ENCODE results near the gene CDH8.

The CDH8 gene

GRCh38 chr16:61890386-61890785 is 145.9 kb downstream of the CDH8 start:
- H3K36me3 ChIP-seq (ENCODE audit: control insufficient read depth, low read depth, low read length) = no peaks in the 10 kb centered on the region
- no peaks in the 10 kb centered on the region for H3K27me3 ChIP-seq (ENCODE audit: control insufficient read depth, insufficient read depth, low read length)
- no peak overlapping the region for H3K27ac ChIP-seq (ENCODE audit: low read length)
- H3K9me3 ChIP-seq (ENCODE audit: control insufficient read depth, low read depth, low read length) = no peaks in the 10 kb centered on the region
- H3K9ac ChIP-seq (ENCODE audit: low read length) = no peak overlapping the region
- no peak overlapping the region for H3K4me3 ChIP-seq (ENCODE audit: low read length)
- H3K4me1 ChIP-seq (ENCODE audit: control insufficient read depth, low read depth, low read length) = no peaks in the 10 kb centered on the region

- H3K36me3 ChIP-seq (ENCODE audit: control insufficient read depth, low read depth, low read length) = no peaks in the 10 kb centered on the region
- H3K27me3 ChIP-seq (ENCODE audit: control insufficient read depth, insufficient read depth, low read length) = no peaks in the 10 kb centered on the region
- no peaks in the 10 kb centered on the region for H3K9me3 ChIP-seq (ENCODE audit: control insufficient read depth, low read depth, low read length)
- H3K9ac ChIP-seq (ENCODE audit: low read length) = no peak overlapping the region
- H3K27ac ChIP-seq (ENCODE audit: low read length) = no peak overlapping the region
- H3K4me1 ChIP-seq (ENCODE audit: control insufficient read depth, low read depth, low read length) = no peaks in the 10 kb centered on the region
- H3K4me3 ChIP-seq (ENCODE audit: low read length) = no peak overlapping the region
These were observed 148.3 kb downstream of the CDH8 start for GRCh38 chr16:61887903-61888302.

- Histone ChIP-seq H3K9me3 (ENCODE audit: control insufficient read depth, low read depth, low read length) (no peaks in the 10 kb centered on the region), H3K4me1 (ENCODE audit: control insufficient read depth, low read depth, low read length) (no peaks in the 10 kb centered on the region), H3K27me3 (ENCODE audit: control insufficient read depth, insufficient read depth, low read length) (no peaks in the 10 kb centered on the region), H3K27ac (ENCODE audit: low read length) (no peak overlapping the region), H3K9ac (ENCODE audit: low read length) (no peak overlapping the region), H3K36me3 (ENCODE audit: control insufficient read depth, low read depth, low read length) (no peaks in the 10 kb centered on the region), H3K4me3 (ENCODE audit: low read length) (no peak overlapping the region)
These were observed 150.9 kb downstream of the CDH8 start for GRCh38 chr16:61885343-61885742.

- no peak overlapping the region for H3K9ac ChIP-seq (ENCODE audit: low read length)
- no peak overlapping the region for H3K4me3 ChIP-seq (ENCODE audit: low read length)
- no peaks in the 10 kb centered on the region for H3K9me3 ChIP-seq (ENCODE audit: control insufficient read depth, low read depth, low read length)
- H3K4me1 ChIP-seq (ENCODE audit: control insufficient read depth, low read depth, low read length) = no peaks in the 10 kb centered on the region
- H3K27me3 ChIP-seq (ENCODE audit: control insufficient read depth, insufficient read depth, low read length) = no peaks in the 10 kb centered on the region
- no peak overlapping the region for H3K27ac ChIP-seq (ENCODE audit: low read length)
- H3K36me3 ChIP-seq (ENCODE audit: control insufficient read depth, low read depth, low read length) = no peaks in the 10 kb centered on the region
These were observed 156.9 kb downstream of the CDH8 start for GRCh38 chr16:61879306-61879705.

- H3K4me3 ChIP-seq (ENCODE audit: low read length) = no peak overlapping the region
- H3K27me3 ChIP-seq (ENCODE audit: control insufficient read depth, insufficient read depth, low read length) = no peaks in the 10 kb centered on the region
- peaks cover 5% of the 10 kb centered on the region for H3K4me1 ChIP-seq (ENCODE audit: control insufficient read depth, low read depth, low read length)
- no peak overlapping the region for H3K9ac ChIP-seq (ENCODE audit: low read length)
- no peak overlapping the region for H3K27ac ChIP-seq (ENCODE audit: low read length)
- no peaks in the 10 kb centered on the region for H3K9me3 ChIP-seq (ENCODE audit: control insufficient read depth, low read depth, low read length)
- no peaks in the 10 kb centered on the region for H3K36me3 ChIP-seq (ENCODE audit: control insufficient read depth, low read depth, low read length)
These were observed 158.8 kb downstream of the CDH8 start for GRCh38 chr16:61877436-61877835.

GRCh38 chr16:61872778-61873119 is 163.5 kb downstream of the CDH8 start:
- Histone ChIP-seq H3K27ac (ENCODE audit: low read length) (peak overlapping the region; percentile 3), H3K36me3 (ENCODE audit: control insufficient read depth, low read depth, low read length) (no peaks in the 10 kb centered on the region), H3K27me3 (ENCODE audit: control insufficient read depth, insufficient read depth, low read length) (no peaks in the 10 kb centered on the region), H3K4me1 (ENCODE audit: control insufficient read depth, low read depth, low read length) (peaks cover 13% of the 10 kb centered on the region), H3K9ac (ENCODE audit: low read length) (no peak overlapping the region), H3K4me3 (ENCODE audit: low read length) (peak overlapping the region; percentile 33), H3K9me3 (ENCODE audit: control insufficient read depth, low read depth, low read length) (no peaks in the 10 kb centered on the region)

- Histone ChIP-seq H3K36me3 (ENCODE audit: control insufficient read depth, low read depth, low read length) (no peaks in the 10 kb centered on the region), H3K27me3 (ENCODE audit: control insufficient read depth, insufficient read depth, low read length) (no peaks in the 10 kb centered on the region), H3K9ac (ENCODE audit: low read length) (no peak overlapping the region), H3K27ac (ENCODE audit: low read length) (peak overlapping the region; percentile 48), H3K4me3 (ENCODE audit: low read length) (peak overlapping the region; percentile 33), H3K9me3 (ENCODE audit: control insufficient read depth, low read depth, low read length) (no peaks in the 10 kb centered on the region), H3K4me1 (ENCODE audit: control insufficient read depth, low read depth, low read length) (peaks cover 18% of the 10 kb centered on the region)
These were observed 164.1 kb downstream of the CDH8 start for GRCh38 chr16:61871837-61872777.

GRCh38 chr16:61862221-61863155 is 173.8 kb downstream of the CDH8 start:
- Histone ChIP-seq H3K27me3 (ENCODE audit: control insufficient read depth, insufficient read depth, low read length) (no peaks in the 10 kb centered on the region), H3K9ac (ENCODE audit: low read length) (no peak overlapping the region), H3K4me1 (ENCODE audit: control insufficient read depth, low read depth, low read length) (peaks cover 36% of the 10 kb centered on the region), H3K36me3 (ENCODE audit: control insufficient read depth, low read depth, low read length) (no peaks in the 10 kb centered on the region), H3K4me3 (ENCODE audit: low read length) (no peak overlapping the region), H3K27ac (ENCODE audit: low read length) (no peak overlapping the region), H3K9me3 (ENCODE audit: control insufficient read depth, low read depth, low read length) (no peaks in the 10 kb centered on the region)

- Histone ChIP-seq H3K36me3 (ENCODE audit: control insufficient read depth, low read depth, low read length) (no peaks in the 10 kb centered on the region), H3K27me3 (ENCODE audit: control insufficient read depth, insufficient read depth, low read length) (no peaks in the 10 kb centered on the region), H3K27ac (ENCODE audit: low read length) (no peak overlapping the region), H3K4me1 (ENCODE audit: control insufficient read depth, low read depth, low read length) (peaks cover 26% of the 10 kb centered on the region), H3K9me3 (ENCODE audit: control insufficient read depth, low read depth, low read length) (no peaks in the 10 kb centered on the region), H3K9ac (ENCODE audit: low read length) (no peak overlapping the region), H3K4me3 (ENCODE audit: low read length) (no peak overlapping the region)
These were observed 177.2 kb downstream of the CDH8 start for GRCh38 chr16:61858988-61859387.

- no peaks in the 10 kb centered on the region for H3K27me3 ChIP-seq (ENCODE audit: control insufficient read depth, insufficient read depth, low read length)
- H3K9ac ChIP-seq (ENCODE audit: low read length) = no peak overlapping the region
- no peak overlapping the region for H3K4me3 ChIP-seq (ENCODE audit: low read length)
- H3K9me3 ChIP-seq (ENCODE audit: control insufficient read depth, low read depth, low read length) = no peaks in the 10 kb centered on the region
- H3K27ac ChIP-seq (ENCODE audit: low read length) = no peak overlapping the region
- H3K4me1 ChIP-seq (ENCODE audit: control insufficient read depth, low read depth, low read length) = no peaks in the 10 kb centered on the region
- no peaks in the 10 kb centered on the region for H3K36me3 ChIP-seq (ENCODE audit: control insufficient read depth, low read depth, low read length)
These were observed 193.6 kb downstream of the CDH8 start for GRCh38 chr16:61842666-61843065.

GRCh38 chr16:61836804-61837393 is 199.3 kb downstream of the CDH8 start:
- Histone ChIP-seq H3K9me3 (ENCODE audit: control insufficient read depth, low read depth, low read length) (no peaks in the 10 kb centered on the region), H3K4me3 (ENCODE audit: low read length) (no peak overlapping the region), H3K9ac (ENCODE audit: low read length) (no peak overlapping the region), H3K36me3 (ENCODE audit: control insufficient read depth, low read depth, low read length) (no peaks in the 10 kb centered on the region), H3K27me3 (ENCODE audit: control insufficient read depth, insufficient read depth, low read length) (no peaks in the 10 kb centered on the region), H3K27ac (ENCODE audit: low read length) (no peak overlapping the region), H3K4me1 (ENCODE audit: control insufficient read depth, low read depth, low read length) (peaks cover 12% of the 10 kb centered on the region)
